ENCODE results near the gene PTPN14. TPM values are rescaled to one million over a fixed set of nuclear protein-coding genes. Genes with fewer than 3 reads are reported as not detected.
A peak's percentile ranks its signal among the peaks of the same experiment; 100 is the strongest.

PTPN14 gene
- total and polyA plus RNA-seq, 4 donors, result 7.3 to 50.5 (median 28.2) TPM

GRCh38 chr1:214342525-214342924 is 208.9 kb downstream of the PTPN14 start:
- Histone ChIP-seq H3K4me1 (ENCODE audit: control insufficient read depth in 1 of 2, insufficient read depth in 2 of 2, low read length in 2 of 2) (peaks cover 0 to under 1% of the 10 kb centered on the region in 2 donors), H3K4me3 (ENCODE audit: low read length in 2 of 2) (no peak overlapping the region), H3K36me3 (ENCODE audit: control insufficient read depth in 1 of 2, insufficient read depth in 2 of 2, low read length in 1 of 2) (no peaks in the 10 kb centered on the region), H3K27ac (ENCODE audit: low read depth in 1 of 2, low read length in 2 of 2) (no peak overlapping the region), H3K27me3 (ENCODE audit: control insufficient read depth in 1 of 2, insufficient read depth in 2 of 2, low read length in 1 of 2) (no peaks in the 10 kb centered on the region), H3K9me3 (ENCODE audit: control insufficient read depth, low read length) (no peaks in the 10 kb centered on the region)
- DNase-seq (no peak), ATAC-seq (ENCODE audit: low FRiP score) (no peak)
- intact Hi-C loops (cut with DNase I), result no loop called here

- DNase-seq (no peak), ATAC-seq (ENCODE audit: low FRiP score) (no peak)
- Histone ChIP-seq H3K36me3 (ENCODE audit: control insufficient read depth in 1 of 2, insufficient read depth in 2 of 2, low read length in 1 of 2) (no peaks in the 10 kb centered on the region), H3K4me1 (ENCODE audit: control insufficient read depth in 1 of 2, insufficient read depth in 2 of 2, low read length in 2 of 2) (peaks cover 0 to 3% of the 10 kb centered on the region in 2 donors), H3K4me3 (ENCODE audit: low read length in 2 of 2) (no peak overlapping the region), H3K27ac (ENCODE audit: low read depth in 1 of 2, low read length in 2 of 2) (no peak overlapping the region), H3K9me3 (ENCODE audit: control insufficient read depth, low read length) (no peaks in the 10 kb centered on the region), H3K27me3 (ENCODE audit: control insufficient read depth in 1 of 2, insufficient read depth in 2 of 2, low read length in 1 of 2) (no peaks in the 10 kb centered on the region)
- 76 to 81% methylated on average over 3 of the region's 3 CpGs for WGBS, 2 donors
- intact Hi-C loops (cut with DNase I), result no loop called here
Measured at GRCh38 chr1:214341932-214342331, 209.5 kb downstream of the PTPN14 start.

- Histone ChIP-seq H3K27me3 (ENCODE audit: control insufficient read depth in 1 of 2, insufficient read depth in 2 of 2, low read length in 1 of 2) (no peaks in the 10 kb centered on the region), H3K36me3 (ENCODE audit: control insufficient read depth in 1 of 2, insufficient read depth in 2 of 2, low read length in 1 of 2) (no peaks in the 10 kb centered on the region), H3K9me3 (ENCODE audit: control insufficient read depth, low read length) (no peaks in the 10 kb centered on the region), H3K4me3 (ENCODE audit: low read length in 2 of 2) (no peak overlapping the region), H3K27ac (ENCODE audit: low read depth in 1 of 2, low read length in 2 of 2) (no peak overlapping the region), H3K4me1 (ENCODE audit: control insufficient read depth in 1 of 2, insufficient read depth in 2 of 2, low read length in 2 of 2) (peaks cover 0 to 3% of the 10 kb centered on the region in 2 donors)
- WGBS, 2 donors, result 82 to 89% methylated on average over 3 of the region's 3 CpGs
- intact Hi-C loops (cut with DNase I), result no loop called here
- DNase-seq (no peak), ATAC-seq (ENCODE audit: low FRiP score) (no peak)
Measured at GRCh38 chr1:214341459-214341858, 209.9 kb downstream of the PTPN14 start.

- intact Hi-C loops (cut with DNase I), result no loop called here
- ATAC-seq (ENCODE audit: low FRiP score), result no peak
Measured at GRCh38 chr1:214338212-214338611, 213.2 kb downstream of the PTPN14 start.

GRCh38 chr1:214337511-214337910 is 213.9 kb downstream of the PTPN14 start:
- no peak overlapping the region for H3K27ac ChIP-seq (ENCODE audit: low read depth in 1 of 2, low read length in 2 of 2)
- H3K36me3 ChIP-seq (ENCODE audit: control insufficient read depth in 1 of 2, insufficient read depth in 2 of 2, low read length in 1 of 2), result no peaks in the 10 kb centered on the region
- H3K4me1 ChIP-seq (ENCODE audit: control insufficient read depth in 1 of 2, insufficient read depth in 2 of 2, low read length in 2 of 2), result peaks cover 0 to 3% of the 10 kb centered on the region in 2 donors
- intact Hi-C loops (cut with DNase I), result no loop called here
- no peak overlapping the region for H3K4me3 ChIP-seq (ENCODE audit: low read length in 2 of 2)
- H3K27me3 ChIP-seq (ENCODE audit: control insufficient read depth in 1 of 2, insufficient read depth in 2 of 2, low read length in 1 of 2), result no peaks in the 10 kb centered on the region
- no peak for DNase-seq
- 33 to 42% methylated on average over 6 of the region's 6 CpGs for WGBS, 2 donors
- no peak for ATAC-seq (ENCODE audit: low FRiP score)
- no peaks in the 10 kb centered on the region for H3K9me3 ChIP-seq (ENCODE audit: control insufficient read depth, low read length)

More at GRCh38 chr1:214338212-214338611, 213.2 kb downstream of the PTPN14 start:
- no peak overlapping the region for H3K27ac ChIP-seq (ENCODE audit: low read depth in 1 of 2, low read length in 2 of 2)
- no peaks in the 10 kb centered on the region for H3K36me3 ChIP-seq (ENCODE audit: control insufficient read depth in 1 of 2, insufficient read depth in 2 of 2, low read length in 1 of 2)
- H3K4me1 ChIP-seq (ENCODE audit: control insufficient read depth in 1 of 2, insufficient read depth in 2 of 2, low read length in 2 of 2), result peaks cover 0 to 3% of the 10 kb centered on the region in 2 donors
- WGBS, 2 donors, result 54 to 58% methylated on average over 4 of the region's 4 CpGs
- no peaks in the 10 kb centered on the region for H3K27me3 ChIP-seq (ENCODE audit: control insufficient read depth in 1 of 2, insufficient read depth in 2 of 2, low read length in 1 of 2)
- DNase-seq, result no peak
- no peaks in the 10 kb centered on the region for H3K9me3 ChIP-seq (ENCODE audit: control insufficient read depth, low read length)
- H3K4me3 ChIP-seq (ENCODE audit: low read length in 2 of 2), result no peak overlapping the region

- no peak overlapping the region for H3K4me3 ChIP-seq (ENCODE audit: low read length in 2 of 2)
- ATAC-seq (ENCODE audit: low FRiP score) (no peak), DNase-seq (no peak)
- no peaks in the 10 kb centered on the region for H3K9me3 ChIP-seq (ENCODE audit: control insufficient read depth, low read length)
- peaks cover 0 to 3% of the 10 kb centered on the region in 2 donors for H3K4me1 ChIP-seq (ENCODE audit: control insufficient read depth in 1 of 2, insufficient read depth in 2 of 2, low read length in 2 of 2)
- 32 to 55% methylated on average over 2 of the region's 2 CpGs for WGBS, 2 donors
- intact Hi-C loops (cut with DNase I), result no loop called here
- H3K27me3 ChIP-seq (ENCODE audit: control insufficient read depth in 1 of 2, insufficient read depth in 2 of 2, low read length in 1 of 2), result no peaks in the 10 kb centered on the region
- H3K27ac ChIP-seq (ENCODE audit: low read depth in 1 of 2, low read length in 2 of 2), result no peak overlapping the region
- no peaks in the 10 kb centered on the region for H3K36me3 ChIP-seq (ENCODE audit: control insufficient read depth in 1 of 2, insufficient read depth in 2 of 2, low read length in 1 of 2)
Measured at GRCh38 chr1:214337015-214337414, 214.4 kb downstream of the PTPN14 start.

GRCh38 chr1:214335567-214335966 is 215.8 kb downstream of the PTPN14 start:
- Histone ChIP-seq H3K27me3 (ENCODE audit: control insufficient read depth in 1 of 2, insufficient read depth in 2 of 2, low read length in 1 of 2) (no peaks in the 10 kb centered on the region), H3K9me3 (ENCODE audit: control insufficient read depth, low read length) (no peaks in the 10 kb centered on the region), H3K4me1 (ENCODE audit: control insufficient read depth in 1 of 2, insufficient read depth in 2 of 2, low read length in 2 of 2) (peaks cover 0 to 3% of the 10 kb centered on the region in 2 donors), H3K4me3 (ENCODE audit: low read length in 2 of 2) (no peak overlapping the region), H3K36me3 (ENCODE audit: control insufficient read depth in 1 of 2, insufficient read depth in 2 of 2, low read length in 1 of 2) (no peaks in the 10 kb centered on the region), H3K27ac (ENCODE audit: low read depth in 1 of 2, low read length in 2 of 2) (no peak overlapping the region)
- no peak for ATAC-seq (ENCODE audit: low FRiP score)
- no peak for DNase-seq
- intact Hi-C loops (cut with DNase I), result no loop called here
- 96 to 98% methylated on average over 4 of the region's 4 CpGs for WGBS, 2 donors

GRCh38 chr1:214332946-214333798 is 218.2 kb downstream of the PTPN14 start:
- Histone ChIP-seq H3K27me3 (ENCODE audit: control insufficient read depth in 1 of 2, insufficient read depth in 2 of 2, low read length in 1 of 2) (no peaks in the 10 kb centered on the region), H3K4me3 (ENCODE audit: low read length in 2 of 2) (no peak overlapping the region), H3K27ac (ENCODE audit: low read depth in 1 of 2, low read length in 2 of 2) (no peak overlapping the region), H3K36me3 (ENCODE audit: control insufficient read depth in 1 of 2, insufficient read depth in 2 of 2, low read length in 1 of 2) (no peaks in the 10 kb centered on the region), H3K4me1 (ENCODE audit: control insufficient read depth in 1 of 2, insufficient read depth in 2 of 2, low read length in 2 of 2) (peaks cover 0 to 3% of the 10 kb centered on the region in 2 donors), H3K9me3 (ENCODE audit: control insufficient read depth, low read length) (no peaks in the 10 kb centered on the region)
- DNase-seq, result peak in 1 of 2 donors; percentile 63
- WGBS, 2 donors, result 53 to 60% methylated on average over 6 of the region's 6 CpGs
- ATAC-seq (ENCODE audit: low FRiP score), result peak; percentile 53
- intact Hi-C loops (cut with DNase I), result loop anchor here (2.0 kb wide), 1 partner anchor 252 kb away; no protein-coding TSS in a partner anchor

Data from aorta (tissue), 5 donors.